Right ventricle myocardium superior (tissue), 1 donor: Measurements from ENCODE around the gene ATXN1. TPM values are rescaled to one million over a fixed set of nuclear protein-coding genes. Genes with fewer than 3 reads are reported as not detected.

Experiments used
- ATAC-seq: fragments of 200-7000 bp; cut with Tn5 transposase; one replicate; pipeline ENCODE4 v1.9.1; 2020; ENCODE audit warnings: mild to moderate bottlenecking; ENCODE audit not compliant: poor library complexity
- DNase-seq: peaks from one replicate; pipeline ENCODE4 v3.0.0-alpha.2; 2020
- intact Hi-C: fragments of 100-400 bp; cut with DNase I; formaldehyde crosslinking; loops from one replicate; pipeline ENCODE4 v1.11.2; 2022
- total RNA-seq: library from RNA; stranded (reverse); fragmentation: NEBNext Ultra II Directional; extraction: Animal tissue kit (Norgen Biotek cat#: 25700); gene quantifications from one replicate; pipeline ENCODE4 v1.2.1, GENCODE V29; 2021
- donor health status: DM: no; HTN: yes; CAD: no; lungs with severe emphysema.

ATXN1 gene
- total RNA-seq, 1 donor from 2014 or later, result 36.1 TPM

- DNase-seq, result no peak
- ATAC-seq, result no peak
- intact Hi-C loops, result loop anchor here (5.0 kb wide), 1 partner anchor 250 kb away; the partner anchor contains the start of gene ATXN1
Measured at GRCh38 chr6:16512544-16513290, 248.5 kb downstream of the ATXN1 start.

- ATAC-seq, result no peak
- intact Hi-C loops, result loop anchor here (5.0 kb wide), 1 partner anchor 250 kb away; the partner anchor contains the start of gene ATXN1
- DNase-seq, result no peak
Measured at GRCh38 chr6:16511723-16512489, 249.4 kb downstream of the ATXN1 start.

DNA sequence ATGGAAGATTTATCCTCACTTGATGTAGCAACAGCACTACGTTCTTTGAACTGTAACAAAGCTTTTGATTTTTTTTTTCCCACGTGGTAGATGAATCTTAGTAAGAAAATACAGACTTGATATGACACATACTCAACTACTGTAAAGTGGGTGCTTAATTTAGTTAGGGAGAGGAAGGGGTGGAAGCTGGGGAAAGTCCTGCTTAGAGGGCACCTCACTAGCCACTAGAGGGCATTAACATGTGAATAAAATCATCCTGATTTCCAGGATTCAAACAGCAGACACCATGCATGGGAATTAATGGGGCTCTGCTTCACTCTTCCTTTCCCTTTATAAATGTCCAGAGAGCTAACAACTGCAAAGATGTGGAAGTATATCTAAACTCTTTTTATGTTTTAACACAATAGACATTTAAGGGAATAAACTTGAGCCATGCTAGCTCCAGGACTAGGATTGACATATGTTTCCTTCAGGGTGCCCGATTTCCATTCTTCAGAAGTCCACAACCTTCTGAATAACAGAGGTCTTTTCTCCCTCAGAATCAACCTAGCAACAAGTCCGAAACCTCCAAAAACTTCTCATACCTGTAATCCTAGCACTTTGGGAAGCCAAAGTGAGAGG lies 250.1 kb downstream of the ATXN1 start:
- ATAC-seq (peak; percentile 69), DNase-seq (no peak)
- intact Hi-C loops, result loop anchor here (5.0 kb wide), 1 partner anchor 251 kb away; the partner anchor contains the start of gene ATXN1

- ATAC-seq (no peak), DNase-seq (no peak)
- intact Hi-C loops, result loop anchor here (5.0 kb wide), 1 partner anchor 252 kb away; the partner anchor contains the start of gene ATXN1
Measured at GRCh38 chr6:16510245-16510644, 251.0 kb downstream of the ATXN1 start.

- DNase-seq, result no peak
- intact Hi-C loops, result no loop called here
- no peak for ATAC-seq
Measured at GRCh38 chr6:16508959-16509358, 252.3 kb downstream of the ATXN1 start.

GRCh38 chr6:16505711-16506357 lies 255.4 kb downstream of the ATXN1 start:
- DNase-seq (no peak), ATAC-seq (peak; percentile 71)
- intact Hi-C loops, result no loop called here

GRCh38 chr6:16504609-16505008 lies 256.7 kb downstream of the ATXN1 start:
- DNase-seq (no peak), ATAC-seq (no peak)
- intact Hi-C loops, result no loop called here

DNA sequence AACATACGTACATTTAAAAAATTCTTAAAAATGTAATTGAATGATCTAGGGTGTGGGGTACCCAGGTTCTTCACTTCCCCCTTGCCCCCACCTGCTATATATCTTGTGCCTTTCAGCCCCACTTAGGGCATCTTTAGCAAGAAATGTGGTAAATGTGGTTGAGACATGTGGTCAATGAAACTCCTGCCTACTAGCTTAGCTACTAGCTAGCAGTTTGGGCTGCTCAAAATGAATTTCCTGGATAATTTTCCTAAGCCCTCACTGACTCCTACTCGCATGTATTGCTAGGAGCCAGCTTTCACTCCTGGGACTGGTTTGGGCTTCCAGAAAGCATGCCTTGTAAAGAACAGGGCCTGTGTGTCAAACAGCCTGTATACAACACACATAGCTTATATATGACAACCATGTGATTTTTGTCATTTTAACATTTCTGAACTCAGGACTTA lies 257.3 kb downstream of the ATXN1 start:
- ATAC-seq (no peak), DNase-seq (no peak)
- intact Hi-C loops, result no loop called here

DNA sequence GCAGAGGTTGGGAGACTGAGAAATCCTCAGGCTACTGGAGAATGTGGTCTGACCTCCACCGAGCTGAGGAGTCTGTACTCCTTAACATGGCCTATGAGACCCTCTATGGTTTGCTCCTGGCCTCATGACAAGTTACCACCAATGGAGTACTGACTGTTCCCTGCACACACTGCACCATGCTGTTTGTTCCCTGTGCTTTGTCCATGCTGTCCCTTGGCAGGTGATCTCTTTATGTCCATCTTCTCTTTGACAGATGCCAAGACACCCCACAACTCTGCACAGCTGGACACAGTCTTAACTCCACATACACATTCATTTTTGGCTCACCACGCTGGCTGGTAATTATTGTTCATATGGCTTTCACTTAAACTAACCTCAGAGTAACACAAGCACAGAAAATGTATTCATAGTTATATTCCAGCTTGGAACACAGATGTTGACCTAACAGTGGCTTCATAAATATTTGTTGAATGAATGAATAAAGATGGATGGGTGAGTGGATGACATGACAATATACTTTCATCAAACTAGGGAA lies 258.0 kb downstream of the ATXN1 start:
- intact Hi-C loops, result no loop called here
- no peak for ATAC-seq
- DNase-seq, result no peak

- DNase-seq (no peak), ATAC-seq (no peak)
- intact Hi-C loops, result no loop called here
Measured at GRCh38 chr6:16498957-16499356, 262.3 kb downstream of the ATXN1 start.

DNA sequence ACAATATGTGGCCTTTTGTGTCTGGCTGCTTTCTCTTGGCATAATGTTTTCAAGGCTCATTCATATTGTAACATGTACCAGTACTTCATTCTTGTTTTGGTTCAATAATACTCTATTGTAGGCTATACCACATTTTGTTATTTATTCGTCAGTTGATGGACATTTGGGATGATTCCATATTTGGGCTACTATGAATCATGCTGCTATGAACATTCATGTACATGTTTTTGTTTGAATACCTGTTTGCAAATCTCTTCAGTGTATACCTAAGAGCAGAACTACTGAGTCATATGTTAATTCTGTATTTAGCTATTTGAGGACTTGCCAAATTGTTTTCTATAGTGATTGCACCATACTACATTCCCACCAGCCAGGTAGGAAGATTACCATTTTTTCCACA lies 263.0 kb downstream of the ATXN1 start:
- DNase-seq (no peak), ATAC-seq (no peak)
- intact Hi-C loops, result no loop called here

- intact Hi-C loops, result no loop called here
- ATAC-seq, result peak; percentile 52
- no peak for DNase-seq
Measured at GRCh38 chr6:16496991-16497801, 264.1 kb downstream of the ATXN1 start.

- intact Hi-C loops, result no loop called here
- no peak for ATAC-seq
- DNase-seq, result no peak
Measured at GRCh38 chr6:16496210-16496609, 265.1 kb downstream of the ATXN1 start.

DNA sequence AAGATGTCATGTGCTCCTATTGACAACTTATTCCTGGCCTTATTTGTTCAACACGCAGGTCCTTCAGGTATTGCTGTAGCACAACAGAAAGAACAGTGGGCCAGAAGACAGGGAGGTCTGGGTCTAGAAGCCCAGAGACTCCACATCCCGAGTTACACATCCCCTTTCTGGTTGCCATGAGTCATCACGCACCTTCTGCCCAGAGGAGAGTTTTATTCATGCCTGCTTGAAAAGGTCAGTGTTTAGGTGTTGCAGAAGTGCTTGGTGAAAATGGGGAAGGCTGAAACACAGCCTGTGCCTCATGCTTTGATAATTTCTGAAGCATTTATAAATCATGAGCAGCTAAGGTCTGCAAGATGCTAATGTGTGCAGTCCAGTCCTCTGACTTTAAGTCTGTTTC lies 266.5 kb downstream of the ATXN1 start:
- DNase-seq, result no peak
- ATAC-seq, result peak; percentile 15
- intact Hi-C loops, result no loop called here

DNA sequence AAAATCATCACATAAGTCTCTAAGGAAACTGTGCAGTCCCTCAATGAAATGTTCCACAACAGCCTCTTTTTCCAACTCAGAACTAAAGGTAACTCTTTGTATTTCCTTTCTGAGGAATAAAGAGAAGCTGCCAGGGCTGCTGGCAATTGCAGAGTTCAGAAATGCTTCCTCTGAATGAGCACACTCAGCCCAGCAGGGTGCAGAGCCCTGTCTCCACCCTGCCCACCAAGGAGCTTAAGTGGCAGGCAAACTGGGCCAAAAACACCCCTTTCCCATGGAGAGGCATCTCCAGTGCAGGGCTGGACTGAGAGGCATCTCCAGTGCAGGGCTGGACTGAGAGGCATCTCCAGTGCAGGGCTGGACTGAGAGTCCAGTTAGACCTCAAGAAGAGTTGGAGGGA lies 267.5 kb downstream of the ATXN1 start:
- intact Hi-C loops, result no loop called here
- DNase-seq, result no peak
- ATAC-seq, result no peak

DNA sequence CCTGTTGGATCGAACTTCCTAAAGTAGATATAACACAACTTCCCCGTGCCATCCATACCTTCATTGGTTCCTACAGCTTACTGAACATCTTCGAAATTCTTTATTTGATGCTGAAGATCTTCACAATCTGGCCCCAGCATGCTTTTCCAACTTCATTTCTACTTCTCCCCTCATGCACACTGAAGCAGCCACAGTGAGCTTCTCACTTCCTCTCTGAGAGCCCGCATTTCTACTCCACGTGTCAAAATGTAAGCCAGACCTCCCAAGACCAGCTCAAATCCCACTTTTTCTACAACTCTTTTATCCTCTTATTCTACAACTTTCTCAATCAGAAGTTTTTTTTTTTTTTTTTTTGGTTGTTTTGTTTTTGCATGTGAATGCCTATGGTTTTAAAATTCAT lies 268.1 kb downstream of the ATXN1 start:
- intact Hi-C loops, result no loop called here
- ATAC-seq, result no peak
- no peak for DNase-seq

GRCh38 chr6:16491666-16492313 lies 269.5 kb downstream of the ATXN1 start:
- intact Hi-C loops, result no loop called here
- ATAC-seq (no peak), DNase-seq (no peak)
